ENCODE data around the gene WNT2B. TPM values are rescaled to one million over a fixed set of nuclear protein-coding genes. Genes with fewer than 3 reads are reported as not detected.

WNT2B gene
- 0.89 and 3.0 TPM in 2 replicates for total RNA-seq

GRCh38 chr1:112508278-112509004 lies at the start of gene WNT2B:
WNT2B (plus strand) TSS chr1:112508965; CDS start chr1:112509263, 298 bp downstream.

Other genes starting within 250 kb of the WNT2B start
- 13.7 and 28.8 TPM in 2 replicates for gene CTTNBP2NL, start 112.8 kb upstream of the WNT2B start, total RNA-seq
- 15.8 and 17.5 TPM in 2 replicates for gene ST7L, start 110.2 kb downstream of the WNT2B start, total RNA-seq
- 208 and 307 TPM in 2 replicates for gene CAPZA1, start 110.9 kb downstream of the WNT2B start, total RNA-seq
- 30.0 and 45.0 TPM in 2 replicates for gene MOV10, start 165.7 kb downstream of the WNT2B start, total RNA-seq
- gene RHOC, start 198.2 kb downstream of the WNT2B start, total RNA-seq: 348 and 414 TPM in 2 replicates
- 0.59 and 1.6 TPM in 2 replicates for gene PPM1J, start 206.4 kb downstream of the WNT2B start, total RNA-seq